Upper lobe of left lung (tissue), 6 donors: ENCODE measurements around the gene EMSY. TPM values are rescaled to one million over a fixed set of nuclear protein-coding genes. Genes with fewer than 3 reads are reported as not detected.

Source experiments
- ATAC-seq, 2 donors: fragments of 200-7000 bp; cut with Tn5 transposase; one replicate each; pipeline ENCODE4 v1.9.1; 2022; ENCODE audit warnings: mild to moderate bottlenecking in 2 of 2, moderate library complexity in 2 of 2; ENCODE audit not compliant: low FRiP score in 2 of 2
- DNase-seq, 2 donors: peaks; one replicate each; pipeline ENCODE4 v3.0.0-alpha.2; 2019 to 2020
- H3K27ac ChIP-seq, 4 donors: fragments of 200-600 bp; sonication (generic); one replicate each; pipeline ENCODE4 v1.5.1; 2016 to 2019
- H3K27me3 ChIP-seq, 4 donors: fragments of 200-600 bp; sonication (generic); one replicate each; pipeline ENCODE4 v1.5.1; 2017 to 2019
- H3K36me3 ChIP-seq, 4 donors: fragments of 200-600 bp; sonication (generic); one replicate each; pipeline ENCODE4 v1.5.1; 2016 to 2019
- H3K4me1 ChIP-seq, 4 donors: fragments of 200-600 bp; sonication (generic); one replicate each; pipeline ENCODE4 v1.5.1; 2018 to 2019
- H3K4me3 ChIP-seq, 4 donors: fragments of 200-600 bp; sonication (generic); one replicate each; pipeline ENCODE4 v1.5.1; 2017 to 2019; ENCODE audit warnings: mild to moderate bottlenecking in 2 of 4, moderate library complexity in 1 of 4
- H3K9me3 ChIP-seq, 4 donors: fragments of 200-600 bp; sonication (generic); one replicate each; pipeline ENCODE4 v1.5.1; 2018 to 2019
- CTCF ChIP-seq, 6 experiments: fragments of 450-650 bp in 4 of 6; fragments of 200-600 bp in 2 of 6; sonication (generic) in 2 of 6; IDR thresholded peaks; one replicate each; pipeline ENCODE4 v1.5.1; 2016 to 2019; ENCODE audit warnings: antibody characterized with exemption in 6 of 6
- EP300 ChIP-seq, 4 donors: sonication (generic); formaldehyde crosslinking; IDR thresholded peaks; one replicate each; pipeline ENCODE4 v1.5.1; 2017; ENCODE audit warnings: antibody characterized with exemption in 4 of 4, control low read depth in 2 of 4
- POLR2A ChIP-seq, 4 donors: fragments of 450-650 bp; IDR thresholded peaks; one replicate each; pipeline ENCODE4 v1.5.1; 2016 to 2017; ENCODE audit warnings: antibody characterized with exemption in 4 of 4, mild to moderate bottlenecking in 2 of 4
- POLR2AphosphoS5 ChIP-seq, 2 donors: sonication (generic); formaldehyde crosslinking; IDR thresholded peaks; one replicate each; pipeline ENCODE4 v1.5.1; 2017; ENCODE audit warnings: antibody characterized with exemption in 2 of 2
- WGBS, 2 donors: methylation state at CpG; one replicate each; pipeline ENCODE4 v1.1.5; 2017 to 2018; 5-methylcytosine and 5-hydroxymethylcytosine counted together
- total RNA-seq, 6 donors: library from RNA; depleted of rRNA in 4 of 6; stranded (reverse); fragments of >200 nt in 4 of 6; gene quantifications; one replicate each; pipeline versions ENCODE4 v1.1.0 to v1.2.1, GENCODE V29; 2016 to 2021
- donor health status: DM: no; HTN: no; CAD: no; lungs with moderate emphysema.
- donor health status: DM: no; HTN: yes; CAD: no; lungs with severe emphysema.

EMSY gene
- total RNA-seq, 6 donors from 2014 or later = 14.6 to 66.0 (median 20.9) TPM

DNA sequence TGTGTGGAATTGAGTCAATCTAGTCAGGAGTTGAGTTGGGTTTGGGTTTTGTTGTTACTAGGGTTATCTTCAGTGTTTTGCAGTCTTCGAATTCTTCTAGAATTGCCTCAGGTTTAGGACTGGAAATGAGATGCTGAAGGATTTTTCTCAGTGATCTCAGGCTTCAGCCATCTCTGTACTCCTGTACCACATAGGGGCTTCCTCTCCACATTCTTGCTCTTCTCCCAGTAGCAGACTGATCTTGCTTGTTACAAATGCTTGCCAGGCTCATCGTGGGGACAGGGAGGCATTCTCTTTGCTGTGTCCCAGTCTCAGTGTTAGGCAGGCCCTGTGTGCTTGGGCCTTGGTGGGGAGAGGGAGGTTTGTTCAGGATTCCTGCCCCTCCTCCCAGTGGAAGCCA is 129.6 kb downstream of the EMSY start:
- no peaks in the 10 kb centered on the region for H3K9me3 ChIP-seq
- no peak overlapping the region for H3K27ac ChIP-seq
- no peaks in the 10 kb centered on the region for H3K27me3 ChIP-seq
- H3K36me3 ChIP-seq = no peaks in the 10 kb centered on the region
- 88 to 89% methylated on average over 1 to 2 of the region's 2 CpGs for WGBS, 2 donors
- no peak for ATAC-seq
- DNase-seq = no peak
- H3K4me3 ChIP-seq = no peak overlapping the region
- H3K4me1 ChIP-seq = peaks cover 14 to 25% (median 21%) of the 10 kb centered on the region in 4 donors
- TF ChIP-seq POLR2A (IDR thresholded peaks at IDR 0.05) (no peak), POLR2AphosphoS5 (IDR thresholded peaks at IDR 0.05) (no peak), EP300 (IDR thresholded peaks at IDR 0.05) (no peak), CTCF (IDR thresholded peaks at IDR 0.05) (no peak)

GRCh38 chr11:76574879-76575278 is 130.1 kb downstream of the EMSY start:
- H3K9me3 ChIP-seq = no peaks in the 10 kb centered on the region
- H3K4me3 ChIP-seq = no peak overlapping the region
- no peak for TF ChIP-seq POLR2A (IDR thresholded peaks at IDR 0.05)
- no peak for TF ChIP-seq EP300 (IDR thresholded peaks at IDR 0.05)
- TF ChIP-seq CTCF (IDR thresholded peaks at IDR 0.05) = no peak
- no peak for TF ChIP-seq POLR2AphosphoS5 (IDR thresholded peaks at IDR 0.05)
- no peaks in the 10 kb centered on the region for H3K27me3 ChIP-seq
- no peaks in the 10 kb centered on the region for H3K36me3 ChIP-seq
- peaks cover 19 to 28% (median 25%) of the 10 kb centered on the region in 4 donors for H3K4me1 ChIP-seq
- no peak for DNase-seq
- WGBS, 2 donors = 90 to 100% methylated on average over 1 of the region's 1 CpG
- ATAC-seq = no peak
- H3K27ac ChIP-seq = no peak overlapping the region

- H3K9me3 ChIP-seq = no peaks in the 10 kb centered on the region
- H3K4me3 ChIP-seq = no peak overlapping the region
- no peak for TF ChIP-seq CTCF (IDR thresholded peaks at IDR 0.05)
- peak; percentile 18 to 55 for TF ChIP-seq POLR2AphosphoS5 (IDR thresholded peaks at IDR 0.05)
- TF ChIP-seq POLR2A (IDR thresholded peaks at IDR 0.05) = peak in 1 of 4 donors; percentile 12
- TF ChIP-seq EP300 (IDR thresholded peaks at IDR 0.05) = peak in 1 of 4 donors; percentile 39
- peak in 1 of 2 donors; percentile 73 for ATAC-seq
- no peaks in the 10 kb centered on the region for H3K36me3 ChIP-seq
- H3K4me1 ChIP-seq = peaks cover 27 to 36% (median 31%) of the 10 kb centered on the region in 4 donors
- 76% methylated on average over 8 to 12 of the region's 12 CpGs for WGBS, 2 donors
- no peaks in the 10 kb centered on the region for H3K27me3 ChIP-seq
- DNase-seq = peak; percentile 45 to 72
- H3K27ac ChIP-seq = peak overlapping the region; percentile 86 to 88 (median 88)
These were observed 132.6 kb downstream of the EMSY start for GRCh38 chr11:76577226-76577920.

GRCh38 chr11:76577921-76578653 is 133.3 kb downstream of the EMSY start:
- peak overlapping the region in 1 of 4 donors; percentile 22 for H3K4me3 ChIP-seq
- no peak for DNase-seq
- H3K27ac ChIP-seq = peak overlapping the region; percentile 86 to 88 (median 88)
- H3K36me3 ChIP-seq = no peaks in the 10 kb centered on the region
- H3K27me3 ChIP-seq = no peaks in the 10 kb centered on the region
- peaks cover 27 to 36% (median 31%) of the 10 kb centered on the region in 4 donors for H3K4me1 ChIP-seq
- no peak for ATAC-seq
- WGBS, 2 donors = 76% methylated on average over 8 to 11 of the region's 11 CpGs
- TF ChIP-seq EP300 (IDR thresholded peaks at IDR 0.05) (peak in 3 of 4 donors; percentile 49 to 93 (median 90)), CTCF (IDR thresholded peaks at IDR 0.05) (no peak), POLR2AphosphoS5 (IDR thresholded peaks at IDR 0.05) (no peak), POLR2A (IDR thresholded peaks at IDR 0.05) (no peak)
- no peaks in the 10 kb centered on the region for H3K9me3 ChIP-seq
